Measurements from ENCODE around the gene ELN.
"Not testable (repeated sequence)": the region's sequence is repeated elsewhere in the genome, so short reads cannot be mapped to it uniquely, and the experiment has no call there.

The ELN gene

DNA sequence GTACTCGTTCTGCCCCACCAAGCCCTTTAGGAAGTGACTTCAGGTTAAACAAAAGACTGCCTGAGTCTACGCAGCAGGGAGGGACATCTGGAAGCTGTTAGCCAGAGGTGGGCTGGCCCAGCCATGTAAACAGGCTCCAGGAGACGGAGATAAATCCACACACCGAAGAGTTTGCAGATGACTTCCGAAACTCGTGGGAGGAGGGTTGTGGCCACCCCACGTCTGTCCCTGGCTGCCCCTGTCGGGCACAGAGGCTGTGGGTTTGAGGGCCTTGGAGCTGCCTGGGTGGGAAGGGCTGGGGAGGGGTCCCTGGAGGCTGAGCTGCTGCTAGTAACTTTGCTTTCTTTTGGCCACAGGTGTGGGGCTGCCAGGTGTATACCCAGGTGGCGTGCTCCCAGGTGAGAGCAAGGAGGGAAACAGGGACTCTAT, 15.6 kb downstream of the ELN start:
- no peak for DNase-seq (ENCODE audit: low read depth)

- no peak for DNase-seq (ENCODE audit: low read depth)
Observed at GRCh38 chr7:74044366-74045350, 16.7 kb downstream of the ELN start.

GRCh38 chr7:74046581-74046980, 18.6 kb downstream of the ELN start:
- not testable (repeated sequence) for DNase-seq (ENCODE audit: low read depth)

GRCh38 chr7:74047804-74048380, 19.9 kb downstream of the ELN start:
- DNase-seq (ENCODE audit: low read depth) = no peak

DNA sequence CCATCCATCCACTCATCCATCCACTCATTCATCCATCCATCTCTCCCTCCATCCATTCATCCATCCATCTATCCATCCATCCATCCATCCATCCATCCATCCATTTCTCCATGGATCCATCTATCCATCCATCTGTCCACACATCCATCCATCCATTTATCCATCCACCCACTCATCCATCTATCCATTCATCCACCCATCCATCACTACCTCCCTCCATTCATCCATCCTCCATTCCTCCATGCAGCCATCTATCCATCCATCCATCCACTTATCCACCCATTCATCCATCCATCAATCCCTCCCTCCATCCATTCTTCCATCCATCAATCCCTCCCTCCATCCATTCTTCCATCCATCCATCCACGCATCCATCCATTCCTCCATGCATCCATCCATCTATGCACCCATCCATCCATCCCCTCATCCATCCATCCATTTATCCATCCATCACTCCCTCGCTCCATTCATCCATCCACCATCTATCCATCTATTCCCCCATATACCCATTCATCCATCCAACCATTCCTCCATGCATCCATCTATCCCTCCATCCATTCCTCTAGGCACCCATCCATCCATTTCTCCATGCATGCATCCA, 21.1 kb downstream of the ELN start:
- DNase-seq (ENCODE audit: low read depth) = no peak

DNA sequence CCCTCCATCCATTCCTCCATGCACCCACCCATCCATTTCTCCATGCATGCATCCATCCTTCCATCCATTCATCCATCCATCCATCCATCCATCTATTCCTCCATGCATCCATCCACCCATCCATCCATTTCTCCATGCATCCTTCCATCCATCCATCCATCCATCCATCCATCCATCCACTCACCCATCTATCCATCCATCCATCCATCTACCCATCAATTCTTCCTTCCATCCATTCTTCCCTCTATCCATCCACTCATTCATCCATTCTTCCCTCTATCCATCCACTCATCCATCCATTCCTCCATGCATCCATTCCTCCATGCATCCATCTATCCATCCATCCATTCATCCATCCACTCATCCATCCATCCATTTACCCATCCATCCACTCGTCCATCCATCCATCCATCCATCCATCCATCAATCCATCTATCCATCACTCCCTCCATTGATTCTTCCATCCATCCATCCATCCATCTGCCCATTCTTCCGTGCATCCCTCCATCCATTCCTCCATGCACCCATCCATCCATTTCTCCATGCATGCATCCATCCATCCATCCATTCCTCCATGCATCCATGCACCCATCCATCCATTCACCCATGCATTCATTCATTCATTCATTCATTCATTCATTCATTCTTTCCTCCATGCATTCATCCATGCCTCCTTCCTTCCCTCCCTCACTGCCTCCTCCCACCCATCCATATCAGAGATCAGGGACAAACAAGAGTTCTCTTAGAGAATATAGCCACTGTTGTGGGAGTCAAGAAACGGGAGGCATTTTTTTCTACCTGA, 22.2 kb downstream of the ELN start:
- DNase-seq (ENCODE audit: low read depth) = no peak

DNA sequence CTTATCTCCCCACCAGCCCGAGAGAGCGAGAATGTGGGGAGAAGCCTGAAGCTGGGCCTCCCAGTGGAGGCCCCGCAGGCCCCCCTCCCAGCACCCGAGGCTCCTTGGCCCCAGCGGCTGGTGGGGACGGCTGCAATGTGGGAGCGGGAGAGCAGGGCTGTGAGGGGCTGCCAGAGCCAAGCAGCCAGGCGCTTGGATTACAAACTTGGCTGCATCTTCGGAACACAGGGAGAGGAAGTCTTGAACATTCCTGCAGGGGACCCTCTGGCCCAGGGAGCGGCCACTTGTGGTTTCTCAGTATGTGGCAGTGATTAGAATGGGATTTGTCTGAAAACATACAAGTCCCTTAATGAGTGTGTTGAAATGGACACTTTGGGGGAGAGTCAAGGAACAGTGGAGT, 23.2 kb downstream of the ELN start:
- DNase-seq (ENCODE audit: low read depth) = no peak

GRCh38 chr7:74051629-74052410, 23.8 kb downstream of the ELN start:
- no peak for DNase-seq (ENCODE audit: low read depth)

GRCh38 chr7:74052628-74053027, 24.7 kb downstream of the ELN start:
- DNase-seq (ENCODE audit: low read depth) = no peak

GRCh38 chr7:74053589-74054186, 25.7 kb downstream of the ELN start:
- DNase-seq (ENCODE audit: low read depth) = no peak

DNA sequence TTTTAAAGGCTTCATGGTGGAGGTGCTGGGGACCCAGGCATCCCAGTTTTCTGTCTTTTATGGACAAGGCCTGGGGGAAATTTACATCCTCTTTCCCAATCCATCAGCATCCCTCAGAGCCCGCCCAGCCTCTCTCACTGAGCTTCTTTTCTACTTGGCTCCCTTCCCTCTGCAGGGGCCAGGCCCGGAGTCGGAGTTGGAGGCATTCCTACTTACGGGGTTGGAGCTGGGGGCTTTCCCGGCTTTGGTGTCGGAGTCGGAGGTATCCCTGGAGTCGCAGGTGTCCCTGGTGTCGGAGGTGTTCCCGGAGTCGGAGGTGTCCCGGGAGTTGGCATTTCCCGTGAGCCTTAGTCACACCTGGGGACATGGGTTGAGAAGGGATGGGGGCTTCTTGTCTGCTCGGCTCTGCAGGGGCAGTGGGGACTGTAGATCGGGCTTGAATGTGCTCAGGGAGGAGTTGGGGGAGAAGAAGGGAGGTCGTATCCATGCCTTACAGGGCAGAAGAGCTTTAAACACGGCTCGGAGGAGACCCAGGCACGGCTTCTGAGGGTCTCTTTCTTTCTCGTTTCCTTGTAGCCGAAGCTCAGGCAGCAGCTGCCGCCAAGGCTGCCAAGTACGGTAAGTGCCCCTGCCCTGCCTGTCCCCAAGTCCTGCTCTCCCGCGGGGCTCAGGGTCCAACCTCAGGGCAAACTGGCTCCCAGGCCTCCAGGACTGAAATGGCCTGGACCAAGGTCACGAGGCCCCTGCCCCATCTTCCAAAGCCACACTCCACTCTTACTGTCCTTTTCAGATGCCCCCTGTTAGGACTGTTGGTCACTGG, 28.3 kb downstream of the ELN start:
- no peak for DNase-seq (ENCODE audit: low read depth)

- no peak for DNase-seq (ENCODE audit: low read depth)
Observed at GRCh38 chr7:74057216-74057925, 29.4 kb downstream of the ELN start.

- DNase-seq (ENCODE audit: low read depth) = no peak
Observed at GRCh38 chr7:74057987-74058386, 30.0 kb downstream of the ELN start.

DNA sequence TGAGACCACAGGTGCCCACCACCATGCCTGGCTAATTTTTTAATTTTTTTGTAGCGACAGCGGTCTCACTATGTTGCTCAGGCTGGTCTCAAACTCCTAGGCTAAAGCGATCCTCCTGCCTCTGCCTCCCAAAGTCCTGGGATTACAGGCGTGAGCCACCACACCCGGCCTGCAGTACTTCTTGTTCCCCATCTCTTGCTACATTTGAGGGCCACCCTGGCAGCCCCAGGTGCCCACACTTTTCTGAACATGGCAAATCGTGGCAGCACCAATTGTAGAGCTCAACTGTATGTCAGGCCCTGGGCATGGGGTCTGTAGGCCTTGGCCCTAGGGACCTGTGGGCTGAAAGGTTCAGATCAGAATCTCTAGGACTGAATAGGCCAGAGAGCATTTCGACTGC, 30.5 kb downstream of the ELN start:
- DNase-seq (ENCODE audit: low read depth) = no peak

GRCh38 chr7:74059037-74059436, 31.1 kb downstream of the ELN start:
- DNase-seq (ENCODE audit: low read depth) = no peak

GRCh38 chr7:74059681-74060588, 32.0 kb downstream of the ELN start:
- DNase-seq (ENCODE audit: low read depth) = no peak

DNA sequence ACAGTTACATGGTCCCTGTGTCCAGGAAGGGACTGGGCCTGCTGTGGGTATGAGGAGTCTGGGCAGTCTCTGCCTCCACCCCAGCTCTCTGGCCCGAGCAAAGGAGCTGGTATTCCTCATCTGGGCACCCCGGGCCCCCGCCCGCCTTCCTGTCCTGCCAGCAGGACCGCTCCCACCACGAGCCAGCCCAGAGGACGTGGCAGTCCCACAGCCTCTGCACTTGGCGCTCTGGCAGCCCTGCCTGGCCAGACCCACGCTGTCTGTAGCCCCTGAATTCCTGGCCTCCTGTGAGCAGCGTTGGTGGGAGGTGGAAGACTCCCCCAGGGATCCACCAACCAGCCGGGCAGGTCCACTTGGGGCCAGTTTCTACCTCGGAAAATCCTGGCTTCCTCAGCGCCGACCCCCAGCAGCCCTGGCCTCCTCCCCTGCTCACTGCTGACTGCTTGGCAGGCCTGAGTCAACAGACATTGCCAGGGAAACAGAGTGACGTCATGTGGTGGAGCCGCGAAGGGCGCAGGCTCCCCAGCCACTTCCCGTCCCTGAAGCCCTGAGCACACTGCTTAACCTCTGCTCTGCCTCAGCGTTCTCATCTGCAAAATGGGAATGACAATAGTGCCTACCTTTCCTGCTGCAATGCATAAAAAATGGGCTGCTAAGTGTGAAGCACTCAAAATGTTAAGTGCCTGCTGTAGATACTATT, 34.0 kb downstream of the ELN start:
- DNase-seq (ENCODE audit: low read depth) = peak; percentile 16

- no peak for DNase-seq (ENCODE audit: low read depth)
Observed at GRCh38 chr7:74063223-74063641, 35.3 kb downstream of the ELN start.

Measured in stimulated activated CD8-positive, alpha-beta memory T cell treated with anti-CD3 and anti-CD28 coated beads, Interleukin-15, amount 100 ng/mL, for 24 hours (primary cell).